A549 (cell line): Measurements from ENCODE around the gene TRIP10.

Experiments
- EP300 ChIP-seq, 2 experiments: fragments of >200 bp; sonication (Bioruptor Twin); formaldehyde crosslinking; IDR thresholded peaks; 2 replicates in 1 of 2; 3 replicates in 1 of 2; pipeline ENCODE4 v1.6.1; 2016 to 2017
- POLR2A ChIP-seq: IDR thresholded peaks from 2 replicates; pipeline ENCODE4 v1.6.1; 2012; ENCODE audit warnings: mild to moderate bottlenecking, low read length
- RAD21 ChIP-seq, 2 experiments: fragments of >200 bp in 1 of 2; sonication (Bioruptor Twin) in 1 of 2; formaldehyde crosslinking in 1 of 2; IDR thresholded peaks in 1 of 2; conservative IDR thresholded peaks in 1 of 2; 2 replicates in 1 of 2; 3 replicates in 1 of 2; pipeline ENCODE4 v1.6.1; 2012 to 2018; ENCODE audit warnings: inconsistent platforms in 1 of 2
- RFX5 ChIP-seq: fragments of 450-650 bp; IDR thresholded peaks from 2 replicates; pipeline ENCODE4 v1.7.1; 2014; ENCODE audit warnings: antibody characterized with exemption, mild to moderate bottlenecking, moderate library complexity
- TF ChIP-seq, protein P1 (sequence below): IDR thresholded peaks from 2 replicates; pipeline ENCODE4 v1.6.1; 2012
- TF ChIP-seq, protein P2 (sequence below): fragments of 150-350 bp; IDR thresholded peaks from 2 replicates; pipeline ENCODE4 v1.6.1; 2014; ENCODE audit warnings: low read depth, mild to moderate bottlenecking, low read length
- TF ChIP-seq, protein P3 (sequence below): IDR thresholded peaks from 2 replicates; pipeline ENCODE4 v1.6.1; 2012
- TF ChIP-seq, protein P4 (sequence below): fragments of >200 bp; sonication (Bioruptor Twin); formaldehyde crosslinking; IDR thresholded peaks from 3 replicates; pipeline ENCODE4 v1.5.1; 2016

DNA sequence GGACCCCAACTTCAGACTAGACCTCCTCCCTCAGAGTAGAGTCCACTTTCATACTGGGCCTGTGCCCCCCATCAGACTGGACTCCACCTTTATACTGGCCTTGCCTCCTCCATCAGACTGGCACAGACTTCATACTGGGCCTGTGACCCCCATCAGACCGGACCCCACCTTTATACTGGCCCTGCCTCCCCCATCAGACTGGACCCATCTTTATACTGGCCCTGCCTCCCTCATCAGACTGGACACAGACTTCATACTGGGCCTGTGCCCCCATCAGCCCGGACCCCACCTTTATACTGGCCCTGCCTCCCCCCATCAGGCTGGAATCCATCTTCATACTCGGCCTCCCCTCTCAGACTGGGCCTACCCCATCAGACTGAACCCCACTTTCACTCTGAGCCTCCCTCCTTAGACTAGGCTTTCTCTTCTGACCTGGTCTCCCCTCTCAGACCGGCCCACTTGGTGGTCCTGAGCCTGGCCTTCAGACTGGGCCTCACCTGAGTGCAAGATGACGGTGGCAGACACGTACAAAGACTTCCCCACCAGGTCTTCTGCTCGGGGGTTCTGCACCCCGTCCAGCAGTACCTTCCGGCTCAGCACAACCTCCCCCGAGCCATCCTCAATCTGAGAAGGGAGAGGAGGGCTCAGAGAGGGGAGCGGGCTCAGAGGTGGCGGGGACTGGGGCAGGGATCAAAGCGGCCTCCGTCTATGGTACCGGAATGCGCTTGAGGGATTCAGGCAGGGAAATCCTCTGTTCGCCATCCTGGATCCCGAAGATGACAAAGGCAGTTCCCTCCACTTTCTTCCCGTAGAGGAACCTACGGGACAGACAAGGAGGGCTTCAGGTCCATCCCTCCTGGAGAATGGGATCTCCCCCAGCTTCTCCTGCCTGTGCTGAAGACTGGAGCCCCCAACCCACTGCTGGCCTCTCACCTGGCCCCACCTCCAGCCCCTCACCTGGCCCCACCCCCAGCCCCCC is 26.5 kb upstream of the TRIP10 start:
- TF ChIP-seq, protein P1, sequence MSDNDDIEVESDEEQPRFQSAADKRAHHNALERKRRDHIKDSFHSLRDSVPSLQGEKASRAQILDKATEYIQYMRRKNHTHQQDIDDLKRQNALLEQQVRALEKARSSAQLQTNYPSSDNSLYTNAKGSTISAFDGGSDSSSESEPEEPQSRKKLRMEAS, result no peak
- no peak for TF ChIP-seq POLR2A
- no peak for TF ChIP-seq RAD21 (conservative IDR thresholded peaks at IDR 0.05 in 1 of 2, IDR thresholded peaks at IDR 0.05 in 1 of 2)
- TF ChIP-seq, protein P2, sequence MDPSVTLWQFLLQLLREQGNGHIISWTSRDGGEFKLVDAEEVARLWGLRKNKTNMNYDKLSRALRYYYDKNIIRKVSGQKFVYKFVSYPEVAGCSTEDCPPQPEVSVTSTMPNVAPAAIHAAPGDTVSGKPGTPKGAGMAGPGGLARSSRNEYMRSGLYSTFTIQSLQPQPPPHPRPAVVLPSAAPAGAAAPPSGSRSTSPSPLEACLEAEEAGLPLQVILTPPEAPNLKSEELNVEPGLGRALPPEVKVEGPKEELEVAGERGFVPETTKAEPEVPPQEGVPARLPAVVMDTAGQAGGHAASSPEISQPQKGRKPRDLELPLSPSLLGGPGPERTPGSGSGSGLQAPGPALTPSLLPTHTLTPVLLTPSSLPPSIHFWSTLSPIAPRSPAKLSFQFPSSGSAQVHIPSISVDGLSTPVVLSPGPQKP, result no peak
- no peak for TF ChIP-seq RFX5
- TF ChIP-seq, protein P3, sequence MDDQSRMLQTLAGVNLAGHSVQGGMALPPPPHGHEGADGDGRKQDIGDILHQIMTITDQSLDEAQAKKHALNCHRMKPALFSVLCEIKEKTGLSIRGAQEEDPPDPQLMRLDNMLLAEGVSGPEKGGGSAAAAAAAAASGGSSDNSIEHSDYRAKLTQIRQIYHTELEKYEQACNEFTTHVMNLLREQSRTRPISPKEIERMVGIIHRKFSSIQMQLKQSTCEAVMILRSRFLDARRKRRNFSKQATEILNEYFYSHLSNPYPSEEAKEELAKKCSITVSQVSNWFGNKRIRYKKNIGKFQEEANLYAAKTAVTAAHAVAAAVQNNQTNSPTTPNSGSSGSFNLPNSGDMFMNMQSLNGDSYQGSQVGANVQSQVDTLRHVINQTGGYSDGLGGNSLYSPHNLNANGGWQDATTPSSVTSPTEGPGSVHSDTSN, result no peak
- no peak for TF ChIP-seq EP300 (IDR thresholded peaks at IDR 0.05)
- TF ChIP-seq, protein P4, sequence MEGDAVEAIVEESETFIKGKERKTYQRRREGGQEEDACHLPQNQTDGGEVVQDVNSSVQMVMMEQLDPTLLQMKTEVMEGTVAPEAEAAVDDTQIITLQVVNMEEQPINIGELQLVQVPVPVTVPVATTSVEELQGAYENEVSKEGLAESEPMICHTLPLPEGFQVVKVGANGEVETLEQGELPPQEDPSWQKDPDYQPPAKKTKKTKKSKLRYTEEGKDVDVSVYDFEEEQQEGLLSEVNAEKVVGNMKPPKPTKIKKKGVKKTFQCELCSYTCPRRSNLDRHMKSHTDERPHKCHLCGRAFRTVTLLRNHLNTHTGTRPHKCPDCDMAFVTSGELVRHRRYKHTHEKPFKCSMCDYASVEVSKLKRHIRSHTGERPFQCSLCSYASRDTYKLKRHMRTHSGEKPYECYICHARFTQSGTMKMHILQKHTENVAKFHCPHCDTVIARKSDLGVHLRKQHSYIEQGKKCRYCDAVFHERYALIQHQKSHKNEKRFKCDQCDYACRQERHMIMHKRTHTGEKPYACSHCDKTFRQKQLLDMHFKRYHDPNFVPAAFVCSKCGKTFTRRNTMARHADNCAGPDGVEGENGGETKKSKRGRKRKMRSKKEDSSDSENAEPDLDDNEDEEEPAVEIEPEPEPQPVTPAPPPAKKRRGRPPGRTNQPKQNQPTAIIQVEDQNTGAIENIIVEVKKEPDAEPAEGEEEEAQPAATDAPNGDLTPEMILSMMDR, result no peak
